Measurements from ENCODE around the gene CNOT6. TPM values are rescaled to one million over a fixed set of nuclear protein-coding genes. Genes with fewer than 3 reads are reported as not detected.

CNOT6 gene
- total and polyA plus RNA-seq, 4 donors = 1.4 to 25.0 (median 4.2) TPM

- no peaks in the 10 kb centered on the region for H3K9me3 ChIP-seq (ENCODE audit: control insufficient read depth in 4 of 4, low read length in 3 of 4)
- TF ChIP-seq RAD21 (IDR thresholded peaks at IDR 0.05) = peak; percentile 59 to 77
- TF ChIP-seq ATF3 (IDR thresholded peaks at IDR 0.05) = no peak
- TF ChIP-seq SP1 (IDR thresholded peaks at IDR 0.05) = no peak
- TF ChIP-seq, protein P1, sequence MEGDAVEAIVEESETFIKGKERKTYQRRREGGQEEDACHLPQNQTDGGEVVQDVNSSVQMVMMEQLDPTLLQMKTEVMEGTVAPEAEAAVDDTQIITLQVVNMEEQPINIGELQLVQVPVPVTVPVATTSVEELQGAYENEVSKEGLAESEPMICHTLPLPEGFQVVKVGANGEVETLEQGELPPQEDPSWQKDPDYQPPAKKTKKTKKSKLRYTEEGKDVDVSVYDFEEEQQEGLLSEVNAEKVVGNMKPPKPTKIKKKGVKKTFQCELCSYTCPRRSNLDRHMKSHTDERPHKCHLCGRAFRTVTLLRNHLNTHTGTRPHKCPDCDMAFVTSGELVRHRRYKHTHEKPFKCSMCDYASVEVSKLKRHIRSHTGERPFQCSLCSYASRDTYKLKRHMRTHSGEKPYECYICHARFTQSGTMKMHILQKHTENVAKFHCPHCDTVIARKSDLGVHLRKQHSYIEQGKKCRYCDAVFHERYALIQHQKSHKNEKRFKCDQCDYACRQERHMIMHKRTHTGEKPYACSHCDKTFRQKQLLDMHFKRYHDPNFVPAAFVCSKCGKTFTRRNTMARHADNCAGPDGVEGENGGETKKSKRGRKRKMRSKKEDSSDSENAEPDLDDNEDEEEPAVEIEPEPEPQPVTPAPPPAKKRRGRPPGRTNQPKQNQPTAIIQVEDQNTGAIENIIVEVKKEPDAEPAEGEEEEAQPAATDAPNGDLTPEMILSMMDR (IDR thresholded peaks at IDR 0.05; ENCODE audit: low read depth, low read length, missing input control) = peak; percentile 69
- no peak for TF ChIP-seq YY1 (IDR thresholded peaks at IDR 0.05)
- no peak for TF ChIP-seq HNF4G (IDR thresholded peaks at IDR 0.05)
- no peaks in the 10 kb centered on the region for H3K4me1 ChIP-seq (ENCODE audit: control insufficient read depth in 4 of 4, insufficient read depth in 4 of 4, low read length in 3 of 4)
- H3K4me3 ChIP-seq (ENCODE audit: low read depth in 1 of 3, low read length in 3 of 3) = no peak overlapping the region
- 50% methylated on average over 11 of the region's 11 CpGs for WGBS
- no peaks in the 10 kb centered on the region for H3K27me3 ChIP-seq (ENCODE audit: control insufficient read depth in 4 of 4, insufficient read depth in 4 of 4, low read length in 3 of 4)
- DNase-seq (ENCODE audit: low spot score) = peak; percentile 70
- H3K36me3 ChIP-seq (ENCODE audit: control insufficient read depth in 4 of 4, insufficient read depth in 3 of 4, low read depth in 1 of 4, low read length in 3 of 4) = no peaks in the 10 kb centered on the region
- no peak overlapping the region for H3K9ac ChIP-seq (ENCODE audit: low read depth in 1 of 2, low read length in 2 of 2)
- H3K27ac ChIP-seq (ENCODE audit: low read depth in 1 of 2, low read length in 2 of 2) = no peak overlapping the region
Measured at GRCh38 chr5:180605554-180606214, 111.5 kb downstream of the CNOT6 start.

GRCh38 chr5:180606215-180606785, 112.1 kb downstream of the CNOT6 start:
- H3K27ac ChIP-seq (ENCODE audit: low read depth in 1 of 2, low read length in 2 of 2) = no peak overlapping the region
- no peaks in the 10 kb centered on the region for H3K9me3 ChIP-seq (ENCODE audit: control insufficient read depth in 4 of 4, low read length in 3 of 4)
- no peak overlapping the region for H3K4me3 ChIP-seq (ENCODE audit: low read depth in 1 of 3, low read length in 3 of 3)
- H3K27me3 ChIP-seq (ENCODE audit: control insufficient read depth in 4 of 4, insufficient read depth in 4 of 4, low read length in 3 of 4) = no peaks in the 10 kb centered on the region
- no peak for DNase-seq (ENCODE audit: low spot score)
- no peaks in the 10 kb centered on the region for H3K36me3 ChIP-seq (ENCODE audit: control insufficient read depth in 4 of 4, insufficient read depth in 3 of 4, low read depth in 1 of 4, low read length in 3 of 4)
- 67% methylated on average over 21 of the region's 21 CpGs for WGBS
- no peaks in the 10 kb centered on the region for H3K4me1 ChIP-seq (ENCODE audit: control insufficient read depth in 4 of 4, insufficient read depth in 4 of 4, low read length in 3 of 4)
- H3K9ac ChIP-seq (ENCODE audit: low read depth in 1 of 2, low read length in 2 of 2) = no peak overlapping the region
- TF ChIP-seq YY1 (IDR thresholded peaks at IDR 0.05) (no peak), HNF4A (conservative IDR thresholded peaks at IDR 0.05) (no peak), RAD21 (IDR thresholded peaks at IDR 0.05) (no peak), HNF4G (IDR thresholded peaks at IDR 0.05) (no peak), REST (IDR thresholded peaks at IDR 0.05) (no peak), ATF3 (IDR thresholded peaks at IDR 0.05) (no peak), NR2F2 (IDR thresholded peaks at IDR 0.05) (no peak), TAF1 (conservative IDR thresholded peaks at IDR 0.05) (no peak), JUND (IDR thresholded peaks at IDR 0.05) (no peak), FOXA2 (IDR thresholded peaks at IDR 0.05) (no peak), FOXA1 (IDR thresholded peaks at IDR 0.05) (no peak), GABPA (IDR thresholded peaks at IDR 0.05 in 1 of 2, conservative IDR thresholded peaks at IDR 0.05 in 1 of 2) (no peak), EGR1 (IDR thresholded peaks at IDR 0.05; ENCODE audit: low read depth in 2 of 2) (no peak), RXRA (IDR thresholded peaks at IDR 0.05) (no peak), SP1 (IDR thresholded peaks at IDR 0.05) (no peak)
- TF ChIP-seq, protein P1 (IDR thresholded peaks at IDR 0.05; ENCODE audit: low read depth, low read length, missing input control) = no peak
- TF ChIP-seq, protein P2, sequence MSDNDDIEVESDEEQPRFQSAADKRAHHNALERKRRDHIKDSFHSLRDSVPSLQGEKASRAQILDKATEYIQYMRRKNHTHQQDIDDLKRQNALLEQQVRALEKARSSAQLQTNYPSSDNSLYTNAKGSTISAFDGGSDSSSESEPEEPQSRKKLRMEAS (IDR thresholded peaks at IDR 0.05) = no peak
- TF ChIP-seq, protein P3, sequence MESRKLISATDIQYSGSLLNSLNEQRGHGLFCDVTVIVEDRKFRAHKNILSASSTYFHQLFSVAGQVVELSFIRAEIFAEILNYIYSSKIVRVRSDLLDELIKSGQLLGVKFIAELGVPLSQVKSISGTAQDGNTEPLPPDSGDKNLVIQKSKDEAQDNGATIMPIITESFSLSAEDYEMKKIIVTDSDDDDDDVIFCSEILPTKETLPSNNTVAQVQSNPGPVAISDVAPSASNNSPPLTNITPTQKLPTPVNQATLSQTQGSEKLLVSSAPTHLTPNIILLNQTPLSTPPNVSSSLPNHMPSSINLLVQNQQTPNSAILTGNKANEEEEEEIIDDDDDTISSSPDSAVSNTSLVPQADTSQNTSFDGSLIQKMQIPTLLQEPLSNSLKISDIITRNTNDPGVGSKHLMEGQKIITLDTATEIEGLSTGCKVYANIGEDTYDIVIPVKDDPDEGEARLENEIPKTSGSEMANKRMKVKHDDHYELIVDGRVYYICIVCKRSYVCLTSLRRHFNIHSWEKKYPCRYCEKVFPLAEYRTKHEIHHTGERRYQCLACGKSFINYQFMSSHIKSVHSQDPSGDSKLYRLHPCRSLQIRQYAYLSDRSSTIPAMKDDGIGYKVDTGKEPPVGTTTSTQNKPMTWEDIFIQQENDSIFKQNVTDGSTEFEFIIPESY (IDR thresholded peaks at IDR 0.05) = no peak
